Gastroesophageal sphincter (tissue), 3 donors: Measurements from ENCODE around the gene TMX3.

Experiments
- CTCF ChIP-seq, 4 experiments: fragments of 200-600 bp in 2 of 4; fragments of 450-650 bp in 2 of 4; sonication (generic) in 1 of 4; IDR thresholded peaks; one replicate each; pipeline ENCODE4 v1.5.1; 2017 to 2019; ENCODE audit warnings: antibody characterized with exemption in 4 of 4, mild to moderate bottlenecking in 2 of 4, moderate library complexity in 2 of 4
- POLR2A ChIP-seq, 2 donors: fragments of 450-650 bp; IDR thresholded peaks; one replicate each; pipeline ENCODE4 v1.6.1; 2017; ENCODE audit warnings: antibody characterized with exemption in 2 of 2, mild to moderate bottlenecking in 2 of 2, moderate library complexity in 1 of 2

GRCh38 chr18:68725346-68725745 lies 10.4 kb upstream of the TMX3 start:
- TF ChIP-seq POLR2A (IDR thresholded peaks at IDR 0.05) (no peak), CTCF (IDR thresholded peaks at IDR 0.05) (no peak)
